Spinal cord (tissue), 10 donors: Measurements from ENCODE around the gene TRMT11. TPM values are rescaled to one million over a fixed set of nuclear protein-coding genes. Genes with fewer than 3 reads are reported as not detected.

Experiments
- DNase-seq, 6 donors: peaks; one replicate each; pipeline versions ENCODE4 v3.0.0 to v3.0.0-alpha.2; 2013 to 2015; ENCODE audit warnings: low spot score in 6 of 6, low read depth in 4 of 6
- H3K27ac ChIP-seq: one replicate; pipeline ENCODE4 v1.5.1; 2013; ENCODE audit warnings: low read depth, low read length, control low read depth
- H3K27me3 ChIP-seq: one replicate; pipeline ENCODE4 v1.6.1; 2013; ENCODE audit warnings: low read length; ENCODE audit not compliant: control insufficient read depth, insufficient read depth
- H3K36me3 ChIP-seq: one replicate; pipeline ENCODE4 v1.6.1; 2013; ENCODE audit warnings: low read length; ENCODE audit not compliant: control insufficient read depth, insufficient read depth
- H3K4me1 ChIP-seq: one replicate; pipeline ENCODE4 v1.6.1; 2013; ENCODE audit warnings: low read length; ENCODE audit not compliant: control insufficient read depth, insufficient read depth
- H3K4me3 ChIP-seq: one replicate; pipeline ENCODE4 v1.5.1; 2013; ENCODE audit warnings: low read depth, low read length, control low read depth
- H3K9me3 ChIP-seq: one replicate; pipeline ENCODE4 v1.6.1; 2013; ENCODE audit warnings: low read length; ENCODE audit not compliant: control insufficient read depth, insufficient read depth
- WGBS: methylation state at CpG from one replicate; pipeline ENCODE4 v1.1.5; 2013; ENCODE audit warnings: missing lambda C conversion rate; ENCODE audit not compliant: insufficient coverage; 5-methylcytosine and 5-hydroxymethylcytosine counted together
- polyA plus RNA-seq, 2 donors: library from polyadenylated mRNA; unstranded; fragments of 120-200 nt; gene quantifications; one replicate each; pipeline ENCODE4 v1.2.1, GENCODE V29; 2013; ENCODE audit not compliant: insufficient read length in 2 of 2
- total RNA-seq, 2 donors: library from RNA; depleted of rRNA in 1 of 2; stranded (reverse); fragments of 120-200 nt in 1 of 2; fragments of >200 nt in 1 of 2; gene quantifications; one replicate each; pipeline versions ENCODE4 v1.2.3 to v1.2.4, GENCODE V29; 2013 to 2014
- donor health status: healthy.

TRMT11 gene
- total and polyA plus RNA-seq, 4 donors: 20.4 to 33.8 (median 25.8) TPM

DNA sequence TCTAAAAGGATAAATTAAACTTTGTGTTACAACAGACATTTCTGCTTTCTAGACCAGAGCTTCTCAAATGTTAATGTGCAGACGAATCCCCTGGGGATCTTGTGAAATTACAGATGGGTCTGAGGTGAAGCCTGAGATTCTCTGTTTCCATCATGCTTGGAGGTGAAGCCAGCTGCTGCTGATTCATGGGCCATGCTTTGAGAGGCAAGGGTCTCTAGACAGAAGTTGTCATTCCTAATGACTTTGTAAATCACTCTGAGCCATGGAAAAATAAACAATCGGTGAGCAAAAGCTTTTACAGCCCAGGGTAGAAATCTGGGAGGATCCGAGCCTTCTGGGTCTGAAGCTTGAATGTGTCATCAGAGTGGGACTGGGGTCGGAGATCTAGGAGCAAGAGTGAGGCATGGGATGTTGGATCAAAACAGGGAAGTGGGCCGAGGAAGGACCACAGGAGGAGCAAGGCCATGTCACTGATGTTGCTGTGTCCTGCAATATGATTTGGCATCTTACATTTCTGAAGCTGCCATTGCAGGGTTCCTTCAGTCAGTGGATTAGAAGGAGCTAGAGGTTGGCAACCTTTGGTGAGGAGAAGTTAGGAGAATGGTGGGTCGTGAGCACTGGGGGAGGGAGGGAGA, 77.3 kb downstream of the TRMT11 start:
- Histone ChIP-seq H3K36me3 (no peaks in the 10 kb centered on the region), H3K27me3 (no peaks in the 10 kb centered on the region), H3K4me3 (no peak overlapping the region), H3K27ac (no peak overlapping the region), H3K4me1 (no peaks in the 10 kb centered on the region), H3K9me3 (no peaks in the 10 kb centered on the region)
- 84% methylated on average over 5 of the region's 6 CpGs for WGBS
- peak in 1 of 6 donors; percentile 52 for DNase-seq

DNA sequence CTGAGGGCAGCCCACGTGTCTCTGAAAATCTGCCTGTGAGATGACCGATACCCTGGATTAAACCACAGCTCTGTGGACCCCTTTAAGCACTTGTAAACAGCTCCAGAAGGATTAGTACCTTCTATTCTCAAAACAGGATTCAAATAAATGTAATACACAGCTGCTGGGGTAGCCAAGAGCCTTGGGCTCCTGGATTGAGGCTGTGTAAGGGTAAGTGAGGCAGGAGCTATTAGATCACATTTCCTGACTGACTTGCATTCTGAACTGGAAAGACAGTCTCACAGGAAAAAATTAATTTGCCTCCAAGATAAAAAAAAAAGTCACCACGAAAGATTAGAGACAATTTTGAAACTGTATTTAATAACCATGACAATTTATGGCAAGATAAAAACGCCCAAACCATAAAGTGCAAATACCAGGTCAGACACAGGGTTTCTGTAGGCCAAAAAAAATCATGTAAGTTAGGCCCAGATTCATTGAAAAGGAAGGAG, 78.0 kb downstream of the TRMT11 start:
- no peaks in the 10 kb centered on the region for H3K36me3 ChIP-seq
- H3K27me3 ChIP-seq: no peaks in the 10 kb centered on the region
- H3K9me3 ChIP-seq: no peaks in the 10 kb centered on the region
- WGBS: no CpG with 5 or more reads among the region's 4 CpGs
- H3K4me1 ChIP-seq: no peaks in the 10 kb centered on the region
- DNase-seq: no peak
- H3K27ac ChIP-seq: no peak overlapping the region
- H3K4me3 ChIP-seq: no peak overlapping the region

DNA sequence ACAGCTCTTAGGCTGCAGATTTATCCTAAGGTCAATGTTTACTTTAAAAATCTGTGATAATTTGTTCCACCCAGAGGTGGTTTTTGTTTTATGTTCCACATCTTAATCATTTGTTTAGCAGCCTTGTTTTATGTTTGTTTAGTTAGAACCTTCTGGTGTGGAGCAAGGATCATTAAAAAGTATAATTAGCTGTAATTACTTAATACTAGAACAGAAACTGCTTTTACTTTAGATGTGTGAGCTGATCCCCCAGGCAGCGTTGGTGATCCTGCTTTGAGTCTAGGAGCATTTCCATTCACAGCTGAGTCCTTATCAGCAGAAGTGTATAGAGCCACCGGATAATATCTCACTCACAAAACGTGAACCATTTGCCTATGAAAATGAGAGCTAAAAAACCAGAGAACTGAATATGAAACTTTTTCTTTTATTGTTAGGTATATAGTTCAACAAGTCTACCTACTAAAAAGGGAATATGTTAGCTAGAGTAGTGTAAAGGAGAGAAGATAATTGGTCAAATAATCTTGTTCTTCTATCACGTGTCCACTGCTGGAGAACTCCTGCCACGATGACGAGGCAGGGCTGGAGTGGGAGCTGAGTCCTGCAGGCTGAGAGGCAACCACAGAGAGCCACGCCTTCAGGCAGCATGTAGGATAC, 78.5 kb downstream of the TRMT11 start:
- H3K27me3 ChIP-seq: no peaks in the 10 kb centered on the region
- DNase-seq: peak in 1 of 6 donors; percentile 54
- WGBS: 77% methylated on average over 4 of the region's 7 CpGs
- H3K4me1 ChIP-seq: no peaks in the 10 kb centered on the region
- H3K27ac ChIP-seq: no peak overlapping the region
- no peaks in the 10 kb centered on the region for H3K36me3 ChIP-seq
- no peaks in the 10 kb centered on the region for H3K9me3 ChIP-seq
- H3K4me3 ChIP-seq: no peak overlapping the region

DNA sequence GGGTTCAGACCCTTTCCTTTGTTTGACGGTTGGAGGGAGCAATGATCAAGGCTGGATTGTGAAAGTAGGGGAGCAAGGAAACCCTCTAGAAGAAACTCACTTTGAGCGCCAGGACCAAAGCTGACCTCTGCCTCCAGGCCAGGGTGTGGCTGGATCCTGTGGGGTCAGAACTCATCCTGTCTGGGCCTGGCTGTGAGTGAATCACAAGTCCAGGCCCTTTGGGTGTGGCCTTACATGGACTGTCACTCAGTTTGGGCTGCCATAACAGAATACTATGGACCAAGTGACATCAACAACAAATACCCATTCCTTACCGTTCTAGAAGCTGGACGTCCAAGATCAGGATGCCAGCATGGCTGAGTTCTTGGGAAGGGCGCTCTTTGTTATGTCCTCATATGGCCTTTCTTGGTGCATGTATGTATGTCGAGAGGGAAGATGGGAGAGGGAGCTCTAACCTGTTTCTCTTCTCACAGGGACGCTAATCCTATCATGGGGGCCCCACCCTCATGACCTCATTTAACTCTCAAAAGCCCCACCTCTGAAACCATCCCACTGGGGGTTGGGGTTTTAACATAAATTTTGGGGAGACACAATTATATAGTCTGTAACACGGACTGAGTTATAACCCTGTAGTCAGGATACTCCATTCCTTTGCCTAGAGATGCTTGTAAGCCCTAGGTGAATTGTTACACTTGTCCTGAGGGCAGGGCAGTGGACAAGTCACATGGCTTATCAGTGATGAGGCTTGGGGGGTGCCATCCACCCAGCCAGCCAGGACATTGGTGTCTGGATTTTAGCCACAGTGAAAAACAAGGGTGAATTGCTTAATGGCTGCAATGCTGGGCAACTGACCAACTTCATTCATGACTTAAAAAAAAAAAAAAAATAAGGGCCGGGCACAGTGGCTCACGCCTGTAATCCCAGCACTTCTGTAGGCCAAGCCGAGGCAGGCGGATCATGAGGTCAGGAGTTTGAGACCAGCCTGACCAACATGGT, 80.0 kb downstream of the TRMT11 start:
- DNase-seq: no peak
- Histone ChIP-seq H3K9me3 (no peaks in the 10 kb centered on the region), H3K4me1 (no peaks in the 10 kb centered on the region), H3K27me3 (no peaks in the 10 kb centered on the region), H3K27ac (no peak overlapping the region), H3K4me3 (no peak overlapping the region), H3K36me3 (no peaks in the 10 kb centered on the region)
- WGBS: 100% methylated on average over 4 of the region's 12 CpGs

DNA sequence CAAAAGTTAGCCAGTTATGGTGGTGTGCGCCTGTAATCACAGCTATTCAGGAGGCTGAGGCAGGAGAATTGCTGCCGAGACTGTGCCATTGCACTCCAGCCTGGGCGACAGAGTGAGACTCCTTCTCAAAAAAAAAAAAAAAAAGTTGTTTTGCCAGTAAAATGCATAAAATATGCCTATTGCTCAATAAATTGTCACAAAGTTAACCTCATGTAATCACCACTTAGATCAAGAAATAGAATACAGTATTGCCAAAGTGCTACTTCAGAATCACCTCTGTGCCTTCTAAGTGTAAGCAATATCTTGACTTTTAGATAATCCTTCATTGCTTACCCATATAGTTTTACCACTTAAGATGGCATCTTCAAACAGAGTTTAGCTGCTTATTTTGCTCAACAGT, 80.7 kb downstream of the TRMT11 start:
- WGBS: no CpG with 5 or more reads among the region's 3 CpGs
- Histone ChIP-seq H3K4me1 (no peaks in the 10 kb centered on the region), H3K27me3 (no peaks in the 10 kb centered on the region), H3K36me3 (no peaks in the 10 kb centered on the region), H3K9me3 (no peaks in the 10 kb centered on the region), H3K4me3 (no peak overlapping the region), H3K27ac (no peak overlapping the region)
- no peak for DNase-seq

DNA sequence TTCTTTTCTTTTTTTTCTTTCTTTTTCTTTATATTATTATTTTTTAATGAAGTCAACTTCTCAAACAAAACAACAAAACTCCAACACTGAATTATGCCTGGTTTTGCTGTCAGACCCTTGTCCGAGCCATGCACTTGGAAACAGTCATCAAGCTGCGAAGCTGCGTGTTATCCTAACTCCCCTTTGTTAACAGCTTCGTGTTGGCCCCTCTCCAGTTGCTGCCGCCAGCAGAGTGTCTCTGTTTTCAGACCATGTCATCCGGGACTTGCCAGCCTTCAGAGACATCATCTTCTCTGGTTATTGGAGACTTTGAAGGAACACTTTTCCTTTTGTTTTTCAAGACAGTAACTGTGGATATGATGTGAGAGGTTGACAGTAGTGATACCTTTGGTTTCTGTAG, 83.1 kb downstream of the TRMT11 start:
- Histone ChIP-seq H3K4me3 (no peak overlapping the region), H3K36me3 (no peaks in the 10 kb centered on the region), H3K27me3 (no peaks in the 10 kb centered on the region), H3K9me3 (no peaks in the 10 kb centered on the region), H3K27ac (no peak overlapping the region), H3K4me1 (no peaks in the 10 kb centered on the region)
- WGBS: 40% methylated on average over 3 of the region's 6 CpGs
- DNase-seq: peak in 2 of 6 donors; percentile 18 to 30

DNA sequence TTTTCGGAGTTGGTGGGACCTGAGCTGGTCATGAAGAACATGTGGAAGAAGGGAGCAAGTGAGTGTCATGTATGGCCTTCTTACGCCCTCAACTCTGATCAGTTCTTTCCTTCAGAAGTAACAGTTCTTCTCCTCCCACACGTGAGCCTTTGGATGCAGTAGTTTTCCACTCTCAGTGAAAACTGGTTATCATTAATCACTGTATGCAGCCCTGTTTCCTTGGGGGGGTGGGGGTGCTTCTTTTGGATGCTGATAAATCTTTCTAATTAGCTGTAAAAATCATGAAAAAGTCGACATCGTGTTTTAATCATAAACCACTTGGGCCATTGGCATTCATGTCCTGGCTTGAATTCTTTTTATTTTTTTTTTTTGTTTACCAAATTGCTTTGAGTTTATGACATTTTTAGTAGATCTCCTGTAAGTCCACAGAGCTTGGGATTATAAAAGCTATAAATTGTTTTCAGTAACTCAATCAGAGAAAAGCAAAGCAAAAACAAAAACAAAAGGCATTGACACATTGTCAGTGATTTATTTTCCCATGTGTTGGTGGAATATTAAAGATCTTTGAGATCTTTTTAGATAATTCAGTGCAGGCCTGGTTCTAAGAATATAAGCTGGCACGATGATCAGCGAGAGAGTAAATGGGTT, 84.8 kb downstream of the TRMT11 start:
- Histone ChIP-seq H3K27me3 (no peaks in the 10 kb centered on the region), H3K27ac (no peak overlapping the region), H3K9me3 (no peaks in the 10 kb centered on the region), H3K36me3 (no peaks in the 10 kb centered on the region), H3K4me3 (no peak overlapping the region), H3K4me1 (no peaks in the 10 kb centered on the region)
- WGBS: 60% methylated on average over 3 of the region's 7 CpGs
- DNase-seq: no peak

DNA sequence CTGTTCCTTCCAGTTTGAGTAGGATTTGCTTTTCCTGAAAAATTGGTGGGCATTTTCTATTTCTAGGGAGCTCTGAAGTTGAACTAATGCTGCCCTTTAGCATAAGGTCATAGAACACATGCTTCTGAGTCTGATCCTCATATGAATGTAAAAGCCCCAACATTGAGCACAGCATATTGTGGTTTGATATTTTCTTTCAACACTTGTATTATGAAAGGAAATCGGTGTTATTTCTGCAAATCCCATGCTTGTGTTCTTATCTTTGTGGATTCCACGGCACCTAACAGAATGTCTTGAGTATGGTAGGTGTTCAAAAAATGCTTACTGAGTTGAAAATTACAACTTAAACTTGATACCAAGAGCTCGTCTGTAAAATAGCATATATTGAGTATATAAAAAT, 85.8 kb downstream of the TRMT11 start:
- no peaks in the 10 kb centered on the region for H3K4me1 ChIP-seq
- H3K27ac ChIP-seq: no peak overlapping the region
- H3K27me3 ChIP-seq: no peaks in the 10 kb centered on the region
- no CpG with 5 or more reads among the region's 3 CpGs for WGBS
- no peaks in the 10 kb centered on the region for H3K36me3 ChIP-seq
- no peak for DNase-seq
- H3K4me3 ChIP-seq: no peak overlapping the region
- H3K9me3 ChIP-seq: no peaks in the 10 kb centered on the region

DNA sequence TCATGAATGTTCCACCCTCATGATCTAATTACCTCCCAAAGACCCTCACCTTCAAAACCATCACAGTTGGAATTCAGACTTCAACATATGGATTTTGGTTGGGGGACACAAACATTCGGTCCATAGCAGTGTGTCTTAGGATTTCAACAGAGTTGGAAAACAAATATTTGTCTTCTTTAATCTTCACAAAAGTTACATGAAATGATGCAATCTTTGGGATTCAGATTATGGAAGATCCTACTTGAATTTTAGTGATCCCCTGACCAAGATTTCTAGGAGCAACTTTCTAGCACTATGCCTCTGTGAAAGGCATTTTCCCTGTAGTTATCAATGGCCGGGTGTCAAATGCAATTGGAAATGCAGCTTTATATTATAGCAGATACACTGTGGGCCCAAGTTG, 86.5 kb downstream of the TRMT11 start:
- no peak for DNase-seq
- WGBS: no CpG with 5 or more reads among the region's 2 CpGs

More for the DNA sequence above, 86.5 kb downstream of the TRMT11 start:
- Histone ChIP-seq H3K27me3 (no peaks in the 10 kb centered on the region), H3K4me1 (no peaks in the 10 kb centered on the region), H3K9me3 (no peaks in the 10 kb centered on the region), H3K36me3 (no peaks in the 10 kb centered on the region), H3K27ac (no peak overlapping the region), H3K4me3 (no peak overlapping the region)
